Tibial nerve (tissue), 4 donors: ENCODE measurements around the gene AKAP7. TPM values are rescaled to one million over a fixed set of nuclear protein-coding genes. Genes with fewer than 3 reads are reported as not detected.

Experiments used
- DNase-seq, 2 donors: peaks; one replicate each; pipeline ENCODE4 v3.0.0-alpha.2; 2019; ENCODE audit warnings: low spot score in 2 of 2
- H3K27ac ChIP-seq, 4 donors: fragments of 200-600 bp; sonication (generic) in 3 of 4; one replicate each; pipeline ENCODE4 v1.5.1; 2017 to 2019; ENCODE audit warnings: mild to moderate bottlenecking in 1 of 4
- H3K27me3 ChIP-seq, 2 donors: fragments of 200-600 bp; sonication (generic) in 1 of 2; one replicate each; pipeline versions ENCODE4 v1.5.1 to v1.6.0; 2017 to 2019
- H3K36me3 ChIP-seq, 3 donors: fragments of 200-600 bp; sonication (generic); one replicate each; pipeline ENCODE4 v1.5.1; 2018 to 2019
- H3K4me1 ChIP-seq, 4 donors: fragments of 200-600 bp; sonication (generic) in 3 of 4; one replicate each; pipeline ENCODE4 v1.5.1; 2017 to 2019
- H3K4me3 ChIP-seq, 4 donors: fragments of 200-600 bp; sonication (generic) in 3 of 4; one replicate each; pipeline ENCODE4 v1.5.1; 2017 to 2019; ENCODE audit warnings: mild to moderate bottlenecking in 1 of 4, moderate library complexity in 1 of 4
- H3K9me3 ChIP-seq, 4 donors: fragments of 200-600 bp; sonication (generic) in 3 of 4; one replicate each; pipeline ENCODE4 v1.5.1; 2017 to 2019
- CTCF ChIP-seq, 5 experiments: fragments of 200-600 bp in 3 of 5; fragments of 450-650 bp in 2 of 5; sonication (generic) in 3 of 5; IDR thresholded peaks; one replicate each; pipeline ENCODE4 v1.5.1; 2016 to 2019; ENCODE audit warnings: antibody characterized with exemption in 5 of 5, mild to moderate bottlenecking in 3 of 5, moderate library complexity in 2 of 5
- EP300 ChIP-seq, 2 donors: sonication (generic); formaldehyde crosslinking; IDR thresholded peaks; one replicate each; pipeline ENCODE4 v1.6.1; 2017; ENCODE audit warnings: antibody characterized with exemption in 2 of 2, mild to moderate bottlenecking in 1 of 2
- POLR2A ChIP-seq, 2 donors: fragments of 450-650 bp; IDR thresholded peaks; one replicate each; pipeline ENCODE4 v1.6.1; 2017; ENCODE audit warnings: antibody characterized with exemption in 2 of 2, mild to moderate bottlenecking in 2 of 2, moderate library complexity in 2 of 2
- WGBS, 2 donors: methylation state at CpG; one replicate each; pipeline ENCODE4 v1.1.5; 2018; 5-methylcytosine and 5-hydroxymethylcytosine counted together
- total RNA-seq, 4 donors: library from RNA; depleted of rRNA; stranded (reverse); fragments of >200 nt; gene quantifications; one replicate each; pipeline ENCODE4 v1.1.0, GENCODE V29; 2016

AKAP7 gene
- total RNA-seq, 4 donors from 2014 or later: 5.1 to 39.1 (median 11.8) TPM

GRCh38 chr6:131309437-131309836, 174.2 kb downstream of the AKAP7 start:
- 95 to 100% methylated on average over 1 of the region's 1 CpG for WGBS, 2 donors
- peaks cover 0 to 20% (median 6%) of the 10 kb centered on the region in 4 donors for H3K9me3 ChIP-seq
- no peaks in the 10 kb centered on the region for H3K27me3 ChIP-seq
- TF ChIP-seq EP300 (IDR thresholded peaks at IDR 0.05) (no peak), CTCF (IDR thresholded peaks at IDR 0.05) (no peak), POLR2A (IDR thresholded peaks at IDR 0.05) (no peak)
- H3K27ac ChIP-seq: no peak overlapping the region
- H3K36me3 ChIP-seq: no peaks in the 10 kb centered on the region
- no peak for DNase-seq
- no peak overlapping the region for H3K4me3 ChIP-seq
- no peaks in the 10 kb centered on the region for H3K4me1 ChIP-seq

- no peaks in the 10 kb centered on the region for H3K4me1 ChIP-seq
- no peaks in the 10 kb centered on the region for H3K27me3 ChIP-seq
- no peak for DNase-seq
- TF ChIP-seq POLR2A (IDR thresholded peaks at IDR 0.05) (no peak), CTCF (IDR thresholded peaks at IDR 0.05) (no peak), EP300 (IDR thresholded peaks at IDR 0.05) (no peak)
- no peaks in the 10 kb centered on the region for H3K36me3 ChIP-seq
- H3K27ac ChIP-seq: no peak overlapping the region
- no peak overlapping the region for H3K4me3 ChIP-seq
- WGBS, 2 donors: 97% methylated on average over 2 of the region's 2 CpGs
- peaks cover 0 to 24% (median 5%) of the 10 kb centered on the region in 4 donors for H3K9me3 ChIP-seq
Measured at GRCh38 chr6:131314838-131315237, 179.6 kb downstream of the AKAP7 start.

DNA sequence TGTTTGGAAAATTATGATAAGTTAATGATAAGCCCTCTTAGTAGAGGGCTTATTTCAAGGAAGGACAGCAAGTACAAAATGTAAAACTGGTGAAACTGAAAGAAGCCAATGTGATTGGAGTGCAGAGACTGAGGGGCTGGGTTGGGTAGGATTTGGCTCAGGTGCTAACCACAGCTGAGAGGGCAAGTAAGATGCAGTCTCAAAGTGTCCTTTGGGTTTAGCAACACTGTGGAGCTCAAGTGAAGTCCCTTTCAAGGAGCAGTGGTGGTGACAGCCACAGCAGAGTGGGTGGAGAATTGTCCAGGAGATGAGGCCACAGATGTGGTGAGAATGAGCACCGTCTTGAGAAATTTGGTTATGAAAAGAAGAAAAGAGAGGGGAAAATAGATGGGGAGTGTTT, 181.4 kb downstream of the AKAP7 start:
- Histone ChIP-seq H3K9me3 (peaks cover 0 to 23% (median 2%) of the 10 kb centered on the region in 4 donors), H3K36me3 (no peaks in the 10 kb centered on the region), H3K27ac (no peak overlapping the region), H3K4me1 (no peaks in the 10 kb centered on the region), H3K27me3 (no peaks in the 10 kb centered on the region), H3K4me3 (no peak overlapping the region)
- DNase-seq: no peak
- TF ChIP-seq CTCF (IDR thresholded peaks at IDR 0.05): no peak
- no peak for TF ChIP-seq POLR2A (IDR thresholded peaks at IDR 0.05)
- TF ChIP-seq EP300 (IDR thresholded peaks at IDR 0.05): no peak
- WGBS, 2 donors: 88 to 97% methylated on average over 1 of the region's 1 CpG

DNA sequence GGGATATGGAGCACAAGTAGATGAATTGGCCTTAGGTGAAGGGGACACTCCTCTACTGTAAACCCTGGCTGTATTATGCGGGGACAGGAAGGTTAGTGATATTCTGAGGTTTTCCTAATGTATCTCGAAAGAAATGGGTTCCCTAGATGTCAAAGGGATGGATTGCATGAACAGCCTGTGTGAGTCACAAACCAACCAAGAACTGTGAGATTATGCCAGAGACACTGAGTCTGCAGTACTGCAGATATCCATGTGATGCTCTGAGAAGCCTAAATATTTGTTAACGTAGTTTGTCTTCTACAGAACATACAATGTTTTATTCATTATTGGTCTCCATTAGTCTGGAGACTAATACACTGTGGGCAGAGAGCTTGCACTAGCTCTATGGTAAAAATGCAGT, 182.2 kb downstream of the AKAP7 start:
- Histone ChIP-seq H3K9me3 (peaks cover 0 to 23% (median 2%) of the 10 kb centered on the region in 4 donors), H3K27ac (no peak overlapping the region), H3K4me3 (no peak overlapping the region), H3K27me3 (no peaks in the 10 kb centered on the region), H3K36me3 (no peaks in the 10 kb centered on the region), H3K4me1 (no peaks in the 10 kb centered on the region)
- no peak for DNase-seq
- 79 to 87% methylated on average over 3 of the region's 3 CpGs for WGBS, 2 donors
- TF ChIP-seq EP300 (IDR thresholded peaks at IDR 0.05) (no peak), CTCF (IDR thresholded peaks at IDR 0.05) (no peak), POLR2A (IDR thresholded peaks at IDR 0.05) (no peak)

- no peak overlapping the region for H3K4me3 ChIP-seq
- peaks cover 0 to under 1% (median 0%) of the 10 kb centered on the region in 4 donors for H3K9me3 ChIP-seq
- no peak overlapping the region for H3K27ac ChIP-seq
- no peak for DNase-seq
- H3K4me1 ChIP-seq: no peaks in the 10 kb centered on the region
- H3K27me3 ChIP-seq: no peaks in the 10 kb centered on the region
- WGBS, 2 donors: 75 to 84% methylated on average over 1 of the region's 1 CpG
- no peaks in the 10 kb centered on the region for H3K36me3 ChIP-seq
- no peak for TF ChIP-seq POLR2A (IDR thresholded peaks at IDR 0.05)
- TF ChIP-seq EP300 (IDR thresholded peaks at IDR 0.05): no peak
- no peak for TF ChIP-seq CTCF (IDR thresholded peaks at IDR 0.05)
Measured at GRCh38 chr6:131321589-131321988, 186.3 kb downstream of the AKAP7 start.
